SK-MEL-5 (cell line): ENCODE results near the gene HNRNPA1. TPM values are rescaled to one million over a fixed set of nuclear protein-coding genes. Genes with fewer than 3 reads are reported as not detected.
A peak's percentile ranks its signal among the peaks of the same experiment; 100 is the strongest.

Experiments used
- DNase-seq: peaks from one replicate; pipeline ENCODE4 v3.0.0-alpha.2; 2016; ENCODE audit warnings: low read depth, low spot score
- in situ Hi-C: cut with HindIII; loops from 2 replicates; pipeline ENCODE4 v1.10.0; 2016; ENCODE audit warnings: low sequenced_read_pairs, high pct_unique_total_duplicates, low pct_unique_long_range_greater_than_20kb
- total RNA-seq: library from RNA; depleted of rRNA; stranded (reverse); fragments of >200 nt; shearing (Covaris generic); gene quantifications from 2 replicates; pipeline ENCODE4 v1.2.3, GENCODE V29; 2014

HNRNPA1 gene
- total RNA-seq, 1 experiment from 2014 or later, result 223 TPM

DNA sequence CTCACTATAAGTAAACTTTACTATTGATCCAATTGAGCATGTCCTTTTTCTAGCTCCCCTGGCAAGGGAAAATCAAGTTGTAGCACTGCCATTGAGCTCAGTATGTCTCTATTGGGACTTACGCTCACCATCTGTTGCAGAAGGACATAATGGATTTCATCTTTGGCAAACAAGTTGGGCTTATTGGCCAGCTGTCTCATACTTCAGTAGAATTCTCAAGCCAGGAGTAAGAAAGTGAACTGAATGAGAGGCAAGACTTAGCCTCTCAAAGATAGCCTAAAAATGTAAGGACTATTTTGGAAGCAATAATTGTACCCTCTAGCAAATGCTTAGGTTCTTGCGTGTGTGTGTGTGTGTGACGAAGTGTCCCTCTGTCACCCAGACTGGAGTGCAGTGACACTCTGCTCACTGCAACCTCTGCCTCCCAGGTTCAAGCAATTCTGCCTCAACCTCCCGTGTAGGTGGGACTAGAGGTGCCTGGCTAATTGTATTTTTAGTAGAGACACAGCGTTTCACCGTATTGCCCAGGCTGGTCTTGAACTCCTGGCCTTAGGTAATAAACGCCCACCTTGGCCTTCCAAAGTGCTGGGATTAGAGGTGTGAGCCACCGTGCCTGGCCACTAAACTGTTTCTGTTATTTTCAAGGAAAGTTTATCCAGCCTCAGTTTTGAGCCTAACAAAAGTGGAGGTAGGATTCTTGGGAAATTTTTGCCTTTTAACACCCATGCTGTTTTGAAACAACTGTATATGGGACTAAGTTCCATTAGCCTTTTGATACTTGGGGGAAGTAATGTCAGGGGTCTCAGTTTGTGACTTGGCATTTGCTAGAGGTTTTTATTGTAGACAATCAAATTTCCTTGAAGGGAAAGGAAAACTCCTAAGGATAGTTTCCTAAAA lies 7.0 kb downstream of the HNRNPA1 start:
- in situ Hi-C loops, result no loop called here
- no peak for DNase-seq

GRCh38 chr12:54292083-54292930 lies 11.8 kb downstream of the HNRNPA1 start:
- no peak for DNase-seq
- in situ Hi-C loops, result no loop called here

DNA sequence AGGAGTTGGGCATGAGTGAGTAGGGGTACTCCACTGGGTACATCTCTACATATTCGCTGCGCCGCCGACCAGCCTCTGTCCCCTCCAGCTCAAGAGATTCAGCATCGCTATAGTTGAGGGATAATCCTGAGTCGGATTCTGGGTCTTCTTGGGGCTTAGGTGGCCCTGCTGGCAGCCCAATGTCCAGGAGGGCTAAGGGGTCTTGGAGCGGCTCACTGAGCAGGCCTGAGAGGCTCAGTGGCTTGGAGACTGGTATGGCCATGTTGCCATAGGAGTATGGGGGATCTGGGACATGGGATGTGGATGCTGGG lies 12.4 kb downstream of the HNRNPA1 start:
- in situ Hi-C loops, result no loop called here
- no peak for DNase-seq

DNA sequence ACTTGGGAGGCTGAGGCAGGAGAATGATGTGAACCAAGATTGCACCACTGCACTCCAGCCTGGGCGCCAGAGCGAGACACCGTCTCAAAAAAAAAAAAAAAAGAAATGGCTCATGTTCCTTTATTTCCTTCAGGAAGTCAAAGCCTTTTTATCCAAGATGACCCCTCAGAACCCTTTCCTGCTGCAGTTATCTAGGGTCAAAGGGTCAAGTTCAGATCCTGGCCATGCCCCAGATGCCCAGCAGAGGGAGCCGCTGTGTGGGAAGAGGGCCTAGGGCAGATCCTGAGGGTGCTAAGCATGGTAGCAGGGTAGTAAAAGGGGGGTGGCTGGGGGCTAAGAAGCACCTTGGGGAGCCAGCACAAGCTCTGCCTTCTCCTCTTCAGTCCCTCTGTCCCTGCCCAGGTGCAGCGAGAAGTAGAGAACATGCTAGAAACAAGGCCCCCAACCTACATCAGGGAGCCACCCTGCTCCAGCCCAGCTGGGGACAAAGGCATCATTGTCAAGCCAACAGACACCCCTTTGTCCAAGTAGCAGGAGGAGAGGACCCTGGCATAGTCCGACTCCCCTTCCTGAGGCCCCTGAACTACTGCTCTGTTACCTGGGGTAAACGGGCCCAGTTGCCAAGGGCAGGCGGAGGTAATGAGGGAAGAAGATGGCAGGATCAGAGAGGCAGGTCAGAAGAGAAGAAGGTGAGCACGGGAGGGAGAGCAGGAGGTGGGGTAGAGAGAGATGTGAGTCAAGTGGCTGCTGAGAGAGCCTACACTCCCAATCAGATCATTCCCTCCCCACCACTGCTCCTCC lies 13.8 kb downstream of the HNRNPA1 start:
- peak; percentile 77 for DNase-seq
- in situ Hi-C loops, result no loop called here

- DNase-seq, result no peak
- in situ Hi-C loops, result no loop called here
These were observed 14.5 kb downstream of the HNRNPA1 start for GRCh38 chr12:54294953-54295566.

GRCh38 chr12:54296393-54297099 lies 16.0 kb downstream of the HNRNPA1 start:
- in situ Hi-C loops, result no loop called here
- DNase-seq, result no peak

GRCh38 chr12:54298904-54299303 lies 18.4 kb downstream of the HNRNPA1 start:
- in situ Hi-C loops, result no loop called here
- no peak for DNase-seq

DNA sequence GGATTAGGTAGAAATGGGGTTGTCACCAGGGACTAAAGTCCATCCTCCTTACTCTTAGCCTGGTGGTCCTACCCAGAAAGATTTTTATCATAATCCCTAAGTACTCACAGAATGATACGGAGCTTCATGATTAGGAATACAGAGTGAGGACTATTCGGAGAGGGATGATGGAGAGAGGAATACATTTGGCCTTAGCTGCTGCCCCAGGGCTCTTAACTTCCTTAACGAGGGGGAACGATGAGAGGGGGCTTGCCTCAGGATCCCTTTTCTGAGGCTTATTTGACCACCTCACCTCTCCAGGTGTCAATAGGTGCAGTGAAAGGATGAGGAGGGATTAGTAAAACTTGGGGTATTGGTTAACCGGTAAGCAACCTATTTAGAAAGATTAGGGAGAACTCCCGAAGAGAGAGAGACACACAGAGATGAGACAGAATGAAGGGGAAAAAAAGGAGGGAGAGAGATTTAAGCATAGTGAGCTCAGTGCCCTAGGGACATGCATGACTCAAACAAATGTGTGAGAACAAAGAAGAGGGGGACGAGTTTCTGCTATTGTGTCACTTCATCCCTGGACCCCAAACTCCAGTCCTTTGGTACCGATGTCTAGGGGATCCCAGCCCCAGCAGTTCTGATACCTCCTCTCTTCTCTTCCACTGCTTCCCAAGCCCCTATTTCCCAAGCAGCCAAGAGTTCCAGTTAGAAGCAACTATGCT lies 19.1 kb downstream of the HNRNPA1 start:
- DNase-seq, result no peak
- in situ Hi-C loops, result no loop called here

DNA sequence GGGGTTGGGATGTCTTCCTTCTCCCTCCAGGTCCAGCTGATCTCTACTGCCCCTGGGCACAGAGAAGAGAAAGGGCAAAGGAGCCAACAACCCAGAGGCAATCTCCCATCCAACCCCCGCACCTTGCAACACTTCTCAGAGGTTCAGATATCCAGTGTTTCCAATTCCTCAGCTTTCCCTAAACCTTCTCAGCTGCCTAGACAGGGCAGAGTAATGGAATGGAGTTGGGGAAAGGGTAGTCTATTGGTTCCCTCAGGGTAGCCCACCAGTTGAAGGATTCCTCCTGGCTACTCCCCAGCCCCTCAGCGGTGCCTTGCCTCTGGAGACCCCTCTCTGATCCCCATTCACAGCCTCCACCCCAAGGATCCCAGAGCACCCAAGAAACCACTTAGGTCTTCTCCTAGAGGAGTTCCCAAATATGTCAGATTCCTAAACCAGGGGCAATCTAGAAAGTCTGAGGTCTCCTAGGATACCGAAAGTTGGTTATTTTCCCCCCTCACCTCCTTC lies 19.8 kb downstream of the HNRNPA1 start:
- in situ Hi-C loops, result no loop called here
- no peak for DNase-seq

DNA sequence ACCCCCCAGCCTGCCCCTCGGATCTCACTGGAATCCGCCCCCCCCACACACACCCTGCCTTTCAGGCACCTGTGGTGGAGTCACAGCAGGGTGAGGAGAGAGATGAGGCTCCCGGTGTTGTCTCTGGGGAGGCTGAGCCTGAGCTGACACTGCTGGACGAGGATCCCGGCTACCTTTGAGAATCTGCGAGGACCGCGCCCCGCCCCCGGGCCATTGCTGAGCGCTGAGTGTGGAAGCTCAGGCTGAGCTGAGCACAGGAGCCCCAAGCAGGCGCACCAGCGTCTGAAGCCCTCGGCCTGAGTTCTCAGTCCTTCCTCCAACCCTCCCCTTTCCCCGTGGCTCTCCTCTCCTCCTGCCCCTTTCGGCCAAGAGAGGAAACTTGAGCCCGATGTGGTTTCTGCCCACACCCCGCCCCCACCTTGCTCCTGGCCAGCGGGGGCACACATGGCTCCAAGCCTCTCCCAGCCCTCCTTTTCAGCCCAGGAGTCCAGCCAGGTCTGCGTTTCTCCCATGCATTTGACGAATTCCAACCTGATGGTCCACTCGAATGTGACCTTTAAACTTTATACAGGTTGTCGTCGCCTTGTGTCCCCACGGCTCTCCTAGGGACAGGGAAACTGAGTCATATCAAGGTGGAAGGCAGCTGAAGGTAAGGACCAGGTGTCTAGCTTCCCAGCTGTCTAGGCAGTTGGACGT lies 20.4 kb downstream of the HNRNPA1 start, which contains the start of gene NFE2:
Gene NFE2 (minus strand): TSS at position 284 of the 696 bp plus-strand sequence. CDS start 5,767 bp downstream, outside the sequence.
- in situ Hi-C loops, result no loop called here
- peak; percentile 43 for DNase-seq

DNA sequence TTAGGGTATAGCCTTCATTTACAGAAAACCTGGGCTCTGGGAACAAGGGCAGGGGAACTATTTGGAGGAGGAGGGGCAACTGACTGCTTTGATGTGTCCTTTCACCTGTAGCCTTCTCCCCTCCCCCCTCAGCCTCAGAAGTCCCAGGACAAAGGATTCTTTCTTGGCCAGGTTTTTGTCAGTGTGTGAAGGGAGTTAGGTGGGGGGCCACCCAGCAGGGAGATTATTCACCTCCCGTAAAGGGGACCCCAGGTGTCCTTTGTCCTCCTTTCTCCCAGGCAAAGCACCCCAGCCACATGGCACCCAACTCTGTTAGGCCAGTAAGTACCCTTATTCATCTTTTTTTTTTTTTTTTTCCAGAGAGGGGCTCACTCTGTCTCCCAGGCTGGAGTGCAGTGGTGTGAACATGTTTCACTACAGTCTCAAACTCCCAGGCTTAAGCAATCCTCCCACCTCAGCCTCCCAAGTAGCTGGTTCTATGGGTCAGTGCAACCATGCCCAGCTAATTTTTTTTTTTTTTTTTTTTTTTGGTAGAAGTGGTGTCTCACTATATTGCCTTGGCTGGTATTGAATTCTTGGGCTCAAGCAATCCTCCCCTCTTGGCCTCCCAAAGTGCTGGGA lies 21.0 kb downstream of the HNRNPA1 start:
- DNase-seq, result no peak
- in situ Hi-C loops, result no loop called here

GRCh38 chr12:54303640-54304039 lies 23.1 kb downstream of the HNRNPA1 start:
- in situ Hi-C loops, result no loop called here
- no peak for DNase-seq

- no peak for DNase-seq
These were observed 23.8 kb downstream of the HNRNPA1 start for GRCh38 chr12:54304187-54304810.

GRCh38 chr12:54306925-54307741 lies 26.6 kb downstream of the HNRNPA1 start:
- in situ Hi-C loops, result no loop called here
- peak; percentile 51 for DNase-seq

More at GRCh38 chr12:54304187-54304810, 23.8 kb downstream of the HNRNPA1 start:
- in situ Hi-C loops, result no loop called here
